Measurements from ENCODE around the gene NDUFS2.

The NDUFS2 gene

GRCh38 chr1:161196521-161197451 lies 5.4 kb upstream of the NDUFS2 start:
- DNase-seq, result peak; percentile 59

- DNase-seq, result no peak
These were observed 4.5 kb upstream of the NDUFS2 start for GRCh38 chr1:161197560-161198193.

- DNase-seq, result no peak
These were observed 3.8 kb upstream of the NDUFS2 start for GRCh38 chr1:161198194-161198896.

GRCh38 chr1:161198897-161199431 lies 3.2 kb upstream of the NDUFS2 start, which contains the start of gene ADAMTS4:
ADAMTS4 (minus strand) TSS chr1:161199054; CDS start chr1:161198627, 427 bp downstream.
- no peak for DNase-seq

- DNase-seq, result no peak
These were observed 2.5 kb upstream of the NDUFS2 start for GRCh38 chr1:161199506-161200139.

GRCh38 chr1:161200421-161200991 lies 1.7 kb upstream of the NDUFS2 start:
- no peak for DNase-seq

- DNase-seq, result peak; percentile 87
These were observed 953 bp upstream of the NDUFS2 start for GRCh38 chr1:161200992-161201835.

- DNase-seq, result no peak
These were observed 4.4 kb downstream of the NDUFS2 start for GRCh38 chr1:161206411-161207140.

- no peak for DNase-seq
These were observed 5.0 kb downstream of the NDUFS2 start for GRCh38 chr1:161207173-161207572.

- DNase-seq, result peak; percentile 79
These were observed 7.7 kb downstream of the NDUFS2 start for GRCh38 chr1:161209790-161210409.

- peak; percentile 81 for DNase-seq
These were observed 12.2 kb downstream of the NDUFS2 start for GRCh38 chr1:161214369-161214768.

GRCh38 chr1:161215076-161215475 lies 12.9 kb downstream of the NDUFS2 start, which contains the start of gene FCER1G:
FCER1G (plus strand) TSS chr1:161215295; CDS start chr1:161215322, 27 bp downstream.
- DNase-seq, result peak; percentile 73

GRCh38 chr1:161216945-161217712 lies 15.0 kb downstream of the NDUFS2 start:
- DNase-seq, result peak; percentile 92

- DNase-seq, result no peak
These were observed 15.7 kb downstream of the NDUFS2 start for GRCh38 chr1:161217831-161218230.

GRCh38 chr1:161218301-161219077 lies 16.3 kb downstream of the NDUFS2 start:
- DNase-seq, result no peak

GRCh38 chr1:161219078-161219892 lies 17.1 kb downstream of the NDUFS2 start:
- DNase-seq, result no peak

- no peak for DNase-seq
These were observed 17.8 kb downstream of the NDUFS2 start for GRCh38 chr1:161220002-161220401.

All from MV-4-11 (cell line).